Kidney (tissue), 14 donors: ENCODE data around the gene TAGAP. TPM values are rescaled to one million over a fixed set of nuclear protein-coding genes. Genes with fewer than 3 reads are reported as not detected.

Source experiments
- DNase-seq, 5 donors: peaks; one replicate each; pipeline ENCODE4 v3.0.0-alpha.2; 2013 to 2020
- FAIRE-seq: peaks from 2 replicates; lab custom pipeline; 2012; peaks lifted over from hg19 to GRCh38; lab: Jason Lieb, UNC
- H3K27ac ChIP-seq, 2 donors: one replicate each; pipeline ENCODE4 v1.7.0; 2013; ENCODE audit warnings: low read depth in 2 of 2, low read length in 2 of 2, inconsistent platforms in 1 of 2
- H3K27me3 ChIP-seq: one replicate; pipeline ENCODE4 v1.7.1; 2013; ENCODE audit warnings: low read length, inconsistent platforms; ENCODE audit not compliant: control insufficient read depth, insufficient read depth
- H3K36me3 ChIP-seq, 3 donors: one replicate each; pipeline versions ENCODE4 v1.7.0 to v1.7.1; 2013; ENCODE audit warnings: low read length in 3 of 3, control low read depth in 1 of 3, inconsistent platforms in 1 of 3; ENCODE audit not compliant: insufficient read depth in 3 of 3, control insufficient read depth in 2 of 3
- H3K4me1 ChIP-seq, 3 donors: one replicate each; pipeline versions ENCODE4 v1.7.0 to v1.7.1; 2013; ENCODE audit warnings: low read length in 3 of 3, inconsistent platforms in 1 of 3, low read depth in 1 of 3; ENCODE audit not compliant: control insufficient read depth in 2 of 3, insufficient read depth in 2 of 3
- H3K4me3 ChIP-seq, 3 donors: one replicate each; pipeline versions ENCODE4 v1.7.0 to v1.8.1; 2013; ENCODE audit warnings: low read length in 3 of 3, control low read depth in 1 of 3, inconsistent platforms in 1 of 3
- H3K9ac ChIP-seq, 3 donors: one replicate each; pipeline versions ENCODE4 v1.7.0 to v1.7.1; 2013; ENCODE audit warnings: low read length in 3 of 3, control low read depth in 1 of 3, inconsistent platforms in 1 of 3
- H3K9me3 ChIP-seq, 3 donors: one replicate each; pipeline versions ENCODE4 v1.7.0 to v1.7.1; 2013; ENCODE audit warnings: low read length in 3 of 3, control low read depth in 1 of 3, inconsistent platforms in 1 of 3; ENCODE audit not compliant: control insufficient read depth in 2 of 3, insufficient read depth in 1 of 3
- intact Hi-C: fragments of 100-400 bp; cut with DNase I; formaldehyde crosslinking; loops from one replicate; pipeline ENCODE4 v1.11.1; 2022
- polyA plus RNA-seq: library from polyadenylated mRNA; stranded (reverse); fragments of 350-450 nt; fragmentation: Illumina TruSeq; extraction: RNeasy Lipid Tissue Mini Kit (QIAGEN cat#74804); gene quantifications from one replicate; pipeline ENCODE4 v1.2.3, GENCODE V29; 2014; ENCODE audit warnings: low read depth, low replicate concordance; ENCODE audit not compliant: insufficient read depth
- total RNA-seq: library from RNA; stranded (reverse); fragmentation: NEBNext Ultra II Directional; extraction: Animal tissue kit (Norgen Biotek cat#: 25700); gene quantifications from one replicate; pipeline ENCODE4 v1.2.1, GENCODE V29; 2021
- TF ChIP-seq, protein P1 (sequence below): IDR thresholded peaks from 3 replicates; pipeline ENCODE4 v1.5.1; 2012; ENCODE audit warnings: mild to moderate bottlenecking, moderate library complexity, borderline replicate concordance; ENCODE audit not compliant: insufficient read depth; ENCODE audit errors: extremely low read depth
- donor health status: control.
- donor health status: control.
- donor health status: control.
- donor health status: control.
- donor health status: control.
- donor health status: DM: yes; HTN: yes; CAD: no.
- donor health status: Normal renal cell carcinoma (clear cell type).

Gene TAGAP
- total and polyA plus RNA-seq, 2 donors from 2014 or later, result 0.45 to 8.8 TPM

DNA sequence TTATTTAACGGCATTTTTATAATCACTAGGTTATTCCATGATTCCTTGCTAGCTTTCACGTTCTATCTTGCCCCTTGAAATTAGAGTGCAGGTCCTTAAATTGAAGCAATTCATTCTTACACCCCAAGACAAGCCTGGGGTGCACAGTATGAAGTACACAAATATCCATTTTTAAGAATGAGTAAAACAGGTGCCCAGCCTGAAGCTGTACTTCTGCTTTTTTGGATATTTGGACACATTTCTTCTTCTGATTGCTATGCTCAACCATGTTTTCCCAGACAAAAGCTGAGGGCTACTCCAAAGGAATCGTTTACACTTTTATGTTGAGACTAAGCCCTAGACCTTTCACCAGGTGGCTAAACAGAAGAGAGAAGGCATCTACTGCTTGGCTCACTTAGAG is 7.9 kb upstream of the TAGAP start:
- TF ChIP-seq, protein P1, sequence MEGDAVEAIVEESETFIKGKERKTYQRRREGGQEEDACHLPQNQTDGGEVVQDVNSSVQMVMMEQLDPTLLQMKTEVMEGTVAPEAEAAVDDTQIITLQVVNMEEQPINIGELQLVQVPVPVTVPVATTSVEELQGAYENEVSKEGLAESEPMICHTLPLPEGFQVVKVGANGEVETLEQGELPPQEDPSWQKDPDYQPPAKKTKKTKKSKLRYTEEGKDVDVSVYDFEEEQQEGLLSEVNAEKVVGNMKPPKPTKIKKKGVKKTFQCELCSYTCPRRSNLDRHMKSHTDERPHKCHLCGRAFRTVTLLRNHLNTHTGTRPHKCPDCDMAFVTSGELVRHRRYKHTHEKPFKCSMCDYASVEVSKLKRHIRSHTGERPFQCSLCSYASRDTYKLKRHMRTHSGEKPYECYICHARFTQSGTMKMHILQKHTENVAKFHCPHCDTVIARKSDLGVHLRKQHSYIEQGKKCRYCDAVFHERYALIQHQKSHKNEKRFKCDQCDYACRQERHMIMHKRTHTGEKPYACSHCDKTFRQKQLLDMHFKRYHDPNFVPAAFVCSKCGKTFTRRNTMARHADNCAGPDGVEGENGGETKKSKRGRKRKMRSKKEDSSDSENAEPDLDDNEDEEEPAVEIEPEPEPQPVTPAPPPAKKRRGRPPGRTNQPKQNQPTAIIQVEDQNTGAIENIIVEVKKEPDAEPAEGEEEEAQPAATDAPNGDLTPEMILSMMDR, result no peak
- no peaks in the 10 kb centered on the region for H3K36me3 ChIP-seq
- intact Hi-C loops, result no loop called here
- H3K4me1 ChIP-seq, result no peaks in the 10 kb centered on the region
- H3K9ac ChIP-seq, result no peak overlapping the region
- no peaks in the 10 kb centered on the region for H3K27me3 ChIP-seq
- H3K4me3 ChIP-seq, result no peak overlapping the region
- DNase-seq, result no peak
- FAIRE-seq, result no peak
- H3K27ac ChIP-seq, result no peak overlapping the region
- H3K9me3 ChIP-seq, result no peaks in the 10 kb centered on the region

DNA sequence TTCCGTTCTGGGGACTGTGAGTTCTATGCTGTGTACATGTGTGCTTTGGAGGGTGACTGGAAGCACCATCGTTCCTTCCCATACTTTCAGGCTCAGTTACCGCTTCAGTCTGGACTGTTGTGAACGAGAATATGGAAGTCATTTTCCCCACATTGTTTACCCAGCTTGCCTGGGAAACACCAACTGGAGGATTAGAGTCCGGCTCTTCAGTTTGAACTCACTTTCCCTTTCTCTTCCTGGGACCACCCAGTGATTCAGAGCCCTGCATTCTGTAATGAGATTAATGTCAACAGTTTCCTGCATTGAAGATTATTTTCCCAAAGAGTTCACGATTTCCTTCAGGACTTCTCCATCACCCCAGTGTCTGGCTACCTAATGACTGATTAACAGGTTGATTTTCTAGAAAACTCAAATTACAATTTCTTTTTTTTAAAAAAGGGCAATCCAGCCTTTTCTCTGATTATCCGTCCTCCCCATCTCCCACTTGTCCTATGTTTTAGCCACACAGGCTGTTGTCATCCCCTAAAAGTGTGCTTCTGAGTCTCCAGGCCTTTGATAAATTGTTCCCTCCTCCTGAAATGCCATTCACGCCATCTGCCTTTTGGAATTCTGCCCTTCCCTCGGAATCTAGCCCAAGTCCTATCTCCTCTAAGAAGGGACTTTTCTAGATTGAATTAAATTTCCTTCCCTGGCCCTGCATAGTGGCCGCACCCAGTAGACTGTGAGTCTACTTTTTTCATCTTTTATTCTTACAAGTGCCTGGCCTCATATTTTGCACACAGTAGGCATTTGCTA is 3.3 kb upstream of the TAGAP start:
- no peak for DNase-seq
- FAIRE-seq, result no peak
- intact Hi-C loops, result no loop called here

DNA sequence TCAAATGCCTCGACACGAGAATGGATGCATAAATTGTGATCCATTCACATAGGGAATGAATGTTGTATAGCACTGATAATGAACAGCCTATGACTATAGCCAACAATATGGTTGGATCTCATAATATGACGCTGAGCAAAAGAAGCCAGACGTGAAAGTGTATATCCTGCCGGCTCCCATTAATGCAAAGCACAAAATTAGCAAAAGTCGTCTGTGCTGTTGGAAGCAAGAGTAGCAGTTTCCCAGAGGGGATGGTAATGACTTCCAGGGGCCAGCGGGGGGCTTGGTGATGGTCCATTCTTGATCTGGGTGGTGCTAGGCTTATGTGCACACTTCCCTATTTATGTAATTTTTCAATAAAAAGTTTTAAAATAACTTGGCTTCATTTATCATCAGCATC is 1.0 kb upstream of the TAGAP start:
- DNase-seq (no peak), FAIRE-seq (no peak)
- intact Hi-C loops, result no loop called here
- Histone ChIP-seq H3K4me3 (no peak overlapping the region), H3K27ac (no peak overlapping the region), H3K9ac (no peak overlapping the region), H3K4me1 (peaks cover 0 to 2% (median 0%) of the 10 kb centered on the region in 3 donors), H3K36me3 (no peaks in the 10 kb centered on the region), H3K27me3 (no peaks in the 10 kb centered on the region), H3K9me3 (no peaks in the 10 kb centered on the region)
- TF ChIP-seq, protein P1, result no peak

More for the DNA sequence above, 3.3 kb upstream of the TAGAP start:
- Histone ChIP-seq H3K27ac (no peak overlapping the region), H3K4me3 (no peak overlapping the region), H3K36me3 (no peaks in the 10 kb centered on the region), H3K27me3 (no peaks in the 10 kb centered on the region), H3K9me3 (no peaks in the 10 kb centered on the region), H3K4me1 (peaks cover 0 to 2% (median 0%) of the 10 kb centered on the region in 3 donors), H3K9ac (no peak overlapping the region)
- TF ChIP-seq, protein P1, result no peak

DNA sequence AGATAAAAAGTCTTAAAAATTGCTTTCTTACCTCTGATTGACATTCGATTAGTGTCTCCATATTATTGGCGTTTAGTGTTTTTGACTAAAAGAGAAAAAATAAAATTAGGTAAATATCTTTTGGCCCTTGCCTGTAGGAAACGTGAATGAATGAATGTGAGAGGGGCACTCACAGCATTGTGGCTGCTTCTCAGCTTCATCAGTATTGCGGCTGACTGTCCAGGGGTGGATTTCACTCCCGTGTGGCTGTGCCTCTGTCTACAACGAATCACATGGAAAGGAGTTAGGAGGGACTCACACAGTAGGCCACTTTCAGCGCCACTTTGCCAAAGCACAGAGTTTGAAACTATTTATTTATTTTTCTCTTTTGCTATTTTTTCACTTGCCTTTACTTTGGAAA is 844 bp downstream of the TAGAP start:
- Histone ChIP-seq H3K27me3 (no peaks in the 10 kb centered on the region), H3K36me3 (no peaks in the 10 kb centered on the region), H3K27ac (no peak overlapping the region), H3K9me3 (no peaks in the 10 kb centered on the region), H3K4me1 (peaks cover 0 to 2% (median 0%) of the 10 kb centered on the region in 3 donors), H3K9ac (no peak overlapping the region), H3K4me3 (no peak overlapping the region)
- DNase-seq (no peak), FAIRE-seq (no peak)
- TF ChIP-seq, protein P1, result no peak
- intact Hi-C loops, result no loop called here
